Endodermal cell (in vitro differentiated cells): ENCODE data around the gene AMY2B. TPM values are rescaled to one million over a fixed set of nuclear protein-coding genes. Genes with fewer than 3 reads are reported as not detected.
"Not testable (repeated sequence)": the region's sequence is repeated elsewhere in the genome, so short reads cannot be mapped to it uniquely, and the experiment has no call there.

ENCODE experiments used
- DNase-seq: peaks from one replicate; pipeline ENCODE4 v3.0.0-alpha.2; 2017
- H3K27ac ChIP-seq: 2 replicates; pipeline ENCODE4 v1.5.1; 2013; ENCODE audit warnings: mild to moderate bottlenecking, low read depth, low read length, moderate library complexity
- H3K27me3 ChIP-seq: 2 replicates; pipeline ENCODE4 v1.6.1; 2013; ENCODE audit warnings: mild to moderate bottlenecking, low read length, moderate library complexity; ENCODE audit not compliant: insufficient read depth, control insufficient read depth, poor library complexity, severe bottlenecking
- H3K36me3 ChIP-seq: 2 replicates; pipeline ENCODE4 v1.7.0; 2013; ENCODE audit warnings: mild to moderate bottlenecking, low read length, moderate library complexity; ENCODE audit not compliant: control insufficient read depth, insufficient read depth
- H3K4me1 ChIP-seq: one replicate; pipeline ENCODE4 v1.7.0; 2013; ENCODE audit warnings: low read length; ENCODE audit not compliant: control insufficient read depth, insufficient read depth
- H3K4me3 ChIP-seq: 2 replicates; pipeline ENCODE4 v1.5.1; 2013; ENCODE audit warnings: mild to moderate bottlenecking, low read length, moderate library complexity
- H3K9ac ChIP-seq: 2 replicates; pipeline ENCODE4 v1.6.1; 2013; ENCODE audit warnings: mild to moderate bottlenecking, low read length, moderate library complexity; ENCODE audit not compliant: poor library complexity, severe bottlenecking; ENCODE audit errors: extremely low read depth
- H3K9me3 ChIP-seq: 2 replicates; pipeline ENCODE4 v1.6.1; 2013; ENCODE audit warnings: mild to moderate bottlenecking, low read length, moderate library complexity; ENCODE audit not compliant: control insufficient read depth
- H3K27ac Mint-ChIP-seq: 2 replicates; pipeline ENCODE4 v1.8.0; 2020; ENCODE audit warnings: mixed read lengths
- H3K27me3 Mint-ChIP-seq: 2 replicates; pipeline ENCODE4 v1.8.0; 2021; ENCODE audit warnings: mild to moderate bottlenecking, mixed read lengths; ENCODE audit not compliant: insufficient read depth
- H3K36me3 Mint-ChIP-seq: 2 replicates; pipeline ENCODE4 v1.8.0; 2020; ENCODE audit warnings: low read depth, mixed read lengths
- H3K4me1 Mint-ChIP-seq: 2 replicates; pipeline ENCODE4 v1.8.0; 2020; ENCODE audit warnings: mixed read lengths
- H3K4me3 Mint-ChIP-seq: 2 replicates; pipeline ENCODE4 v1.8.0; 2020; ENCODE audit warnings: mild to moderate bottlenecking, moderate library complexity, mixed read lengths
- H3K9me3 Mint-ChIP-seq: 2 replicates; pipeline ENCODE4 v1.8.0; 2020; ENCODE audit warnings: mild to moderate bottlenecking, mixed read lengths
- WGBS, 2 experiments: methylation state at CpG; one replicate each; pipeline versions ENCODE4 v1.1.5 to v1.1.7; 2013; ENCODE audit warnings: missing lambda C conversion rate in 2 of 2, mixed read lengths in 1 of 2; ENCODE audit not compliant: insufficient coverage in 1 of 2, insufficient read length in 1 of 2; 5-methylcytosine and 5-hydroxymethylcytosine counted together
- total RNA-seq, 2 donors: library from RNA; stranded (reverse); fragmentation: NEBNext Ultra II Directional in 1 of 2; extraction: Animal tissue kit (Norgen Biotek cat#: 25700) in 1 of 2; gene quantifications; 2 replicates in 1 of 2; 3 replicates in 1 of 2; pipeline ENCODE4 v1.2.1, GENCODE V29; 2021
- TF ChIP-seq, protein P1 (sequence below): fragments of 200-600 bp; sonication (generic); conservative IDR thresholded peaks from 2 replicates; pipeline ENCODE4 v1.5.0; 2021; ENCODE audit warnings: antibody characterized with exemption, mild to moderate bottlenecking

Gene AMY2B
- total RNA-seq, 2 donors from 2014 or later, result 1.6 to 3.1 TPM

DNA sequence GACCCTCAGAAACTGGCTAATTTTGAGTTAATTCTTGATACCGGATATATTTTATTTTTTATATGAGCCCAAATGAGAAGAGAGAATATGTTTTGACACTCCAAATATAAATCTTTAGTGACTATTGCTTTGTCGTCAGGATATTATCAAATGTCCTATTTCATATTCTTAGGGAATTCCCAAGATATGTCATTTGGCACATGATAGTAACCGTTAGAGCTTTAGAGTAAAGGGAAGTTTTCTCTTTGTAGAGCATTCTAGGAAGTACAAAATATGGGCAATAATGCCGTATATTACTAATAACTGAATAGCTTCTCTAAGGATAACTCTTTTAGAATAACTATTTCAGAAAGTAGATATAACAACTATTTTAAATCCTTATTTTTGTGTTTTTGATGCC, 8.3 kb upstream of the AMY2B start:
- no peak for DNase-seq
- TF ChIP-seq, protein P1, sequence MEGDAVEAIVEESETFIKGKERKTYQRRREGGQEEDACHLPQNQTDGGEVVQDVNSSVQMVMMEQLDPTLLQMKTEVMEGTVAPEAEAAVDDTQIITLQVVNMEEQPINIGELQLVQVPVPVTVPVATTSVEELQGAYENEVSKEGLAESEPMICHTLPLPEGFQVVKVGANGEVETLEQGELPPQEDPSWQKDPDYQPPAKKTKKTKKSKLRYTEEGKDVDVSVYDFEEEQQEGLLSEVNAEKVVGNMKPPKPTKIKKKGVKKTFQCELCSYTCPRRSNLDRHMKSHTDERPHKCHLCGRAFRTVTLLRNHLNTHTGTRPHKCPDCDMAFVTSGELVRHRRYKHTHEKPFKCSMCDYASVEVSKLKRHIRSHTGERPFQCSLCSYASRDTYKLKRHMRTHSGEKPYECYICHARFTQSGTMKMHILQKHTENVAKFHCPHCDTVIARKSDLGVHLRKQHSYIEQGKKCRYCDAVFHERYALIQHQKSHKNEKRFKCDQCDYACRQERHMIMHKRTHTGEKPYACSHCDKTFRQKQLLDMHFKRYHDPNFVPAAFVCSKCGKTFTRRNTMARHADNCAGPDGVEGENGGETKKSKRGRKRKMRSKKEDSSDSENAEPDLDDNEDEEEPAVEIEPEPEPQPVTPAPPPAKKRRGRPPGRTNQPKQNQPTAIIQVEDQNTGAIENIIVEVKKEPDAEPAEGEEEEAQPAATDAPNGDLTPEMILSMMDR, result no peak
- Mint-ChIP-seq H3K4me3 (no peak overlapping the region), H3K27ac (no peak overlapping the region), H3K36me3 (no peaks in the 10 kb centered on the region), H3K27me3 (no peaks in the 10 kb centered on the region), H3K4me1 (no peaks in the 10 kb centered on the region), H3K9me3 (no peaks in the 10 kb centered on the region)
- no peaks in the 10 kb centered on the region for H3K4me1 ChIP-seq
- no peaks in the 10 kb centered on the region for H3K36me3 ChIP-seq
- H3K9ac ChIP-seq, result no peak overlapping the region
- H3K4me3 ChIP-seq, result no peak overlapping the region
- no peaks in the 10 kb centered on the region for H3K27me3 ChIP-seq
- H3K9me3 ChIP-seq, result no peaks in the 10 kb centered on the region
- WGBS, 2 experiments, result 85% methylated on average over 3 of the region's 4 CpGs; no CpG with 5 or more reads in 1 of the 2 experiments
- H3K27ac ChIP-seq, result no peak overlapping the region

DNA sequence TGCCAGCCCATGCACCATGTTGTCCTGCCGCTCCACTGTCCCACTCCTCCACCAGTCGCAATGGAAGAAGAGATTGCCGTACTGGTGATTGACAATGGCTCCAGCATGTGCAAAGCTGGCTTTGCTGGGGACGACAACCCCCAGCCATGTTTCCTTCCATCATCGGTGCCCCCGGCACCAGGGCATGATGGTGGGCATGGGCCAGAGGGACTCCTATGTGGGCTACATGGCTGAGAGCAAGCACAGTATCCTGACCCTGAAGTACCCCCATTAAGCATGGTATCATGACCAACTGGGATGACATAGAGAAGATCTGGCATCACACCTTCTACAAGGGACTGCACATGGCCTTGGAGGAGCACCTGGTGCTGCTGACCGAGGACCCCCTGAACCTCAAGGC, 1.9 kb upstream of the AMY2B start:
- TF ChIP-seq, protein P1, result no peak
- Mint-ChIP-seq H3K4me3 (no peak overlapping the region), H3K4me1 (no peaks in the 10 kb centered on the region), H3K36me3 (no peaks in the 10 kb centered on the region), H3K27me3 (no peaks in the 10 kb centered on the region), H3K9me3 (peaks cover 30% of the 10 kb centered on the region), H3K27ac (no peak overlapping the region)
- Histone ChIP-seq H3K9me3 (no peaks in the 10 kb centered on the region), H3K9ac (no peak overlapping the region), H3K4me3 (no peak overlapping the region), H3K36me3 (no peaks in the 10 kb centered on the region), H3K27ac (no peak overlapping the region), H3K27me3 (no peaks in the 10 kb centered on the region), H3K4me1 (no peaks in the 10 kb centered on the region)
- no peak for DNase-seq
- 93 to 95% methylated on average over 4 to 7 of the region's 7 CpGs for WGBS, 2 experiments

DNA sequence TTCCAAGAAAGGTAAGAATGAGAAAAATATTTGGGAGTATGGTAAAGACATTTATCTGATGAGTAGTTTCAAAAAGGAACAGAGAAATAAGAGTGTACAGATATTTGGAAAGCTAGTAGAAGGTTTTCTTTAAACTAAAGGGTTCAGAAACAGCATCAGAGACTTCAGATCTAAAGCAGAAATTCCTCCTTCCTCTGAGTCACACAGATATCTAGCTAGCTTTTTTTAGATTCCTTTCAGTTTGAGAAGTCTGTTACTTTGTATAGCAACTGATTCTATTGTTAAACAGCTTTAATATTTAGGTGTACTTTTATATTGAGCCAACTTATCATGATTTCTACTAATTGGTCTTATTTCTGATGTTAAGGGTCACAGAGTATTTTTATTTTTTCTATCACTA, 4.7 kb downstream of the AMY2B start:
- no peak overlapping the region for H3K4me3 ChIP-seq
- no peak overlapping the region for H3K27ac ChIP-seq
- no peak for DNase-seq
- TF ChIP-seq, protein P1, result no peak
- no peaks in the 10 kb centered on the region for H3K9me3 ChIP-seq
- Mint-ChIP-seq H3K36me3 (no peaks in the 10 kb centered on the region), H3K27ac (no peak overlapping the region), H3K4me1 (no peaks in the 10 kb centered on the region), H3K9me3 (peaks cover 31% of the 10 kb centered on the region), H3K4me3 (no peak overlapping the region), H3K27me3 (no peaks in the 10 kb centered on the region)
- no peak overlapping the region for H3K9ac ChIP-seq
- no peaks in the 10 kb centered on the region for H3K4me1 ChIP-seq
- H3K27me3 ChIP-seq, result no peaks in the 10 kb centered on the region
- no peaks in the 10 kb centered on the region for H3K36me3 ChIP-seq

DNA sequence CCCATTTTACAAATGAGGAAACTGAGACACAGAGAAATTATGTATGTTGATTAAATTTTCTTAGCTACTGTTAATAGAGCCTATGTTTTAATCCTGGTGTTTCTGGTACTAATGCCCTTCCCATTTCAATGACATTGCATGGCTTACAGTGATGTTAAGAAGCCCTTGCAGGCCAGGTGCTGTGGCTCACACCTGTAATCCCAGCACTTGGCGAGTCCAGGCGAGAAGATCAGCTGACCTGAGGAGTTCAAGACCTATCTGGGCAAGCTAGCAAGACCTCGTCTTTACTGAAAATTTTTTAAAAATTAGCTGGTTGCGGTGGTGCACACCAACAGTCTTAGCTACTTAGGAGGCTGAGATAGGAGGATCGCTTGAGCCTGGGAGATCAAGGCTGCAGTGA, 5.4 kb downstream of the AMY2B start:
- not testable (repeated sequence) for H3K4me3 ChIP-seq, H3K4me1 ChIP-seq, H3K27me3 ChIP-seq, H3K36me3 ChIP-seq, H3K27ac ChIP-seq, H3K36me3 Mint-ChIP-seq, H3K4me3 Mint-ChIP-seq, H3K9ac ChIP-seq, H3K27ac Mint-ChIP-seq, DNase-seq, H3K27me3 Mint-ChIP-seq, H3K9me3 ChIP-seq, H3K4me1 Mint-ChIP-seq
- peaks cover 30% of the 10 kb centered on the region for H3K9me3 Mint-ChIP-seq
- WGBS, 2 experiments, result 93% methylated on average over 2 of the region's 5 CpGs; no CpG with 5 or more reads in 1 of the 2 experiments
